HG02588 (cell line): ENCODE results near the gene ATP9B.
"Not testable (repeated sequence)": the region's sequence is repeated elsewhere in the genome, so short reads cannot be mapped to it uniquely, and the experiment has no call there.

Experiments
- ATAC-seq: cut with Tn5 transposase; IDR thresholded peaks from one replicate; pipeline ENCODE4 v1.9.1; 2021; ENCODE audit warnings: mild to moderate bottlenecking, moderate library complexity; ENCODE audit not compliant: unreplicated experiment

ATP9B gene

DNA sequence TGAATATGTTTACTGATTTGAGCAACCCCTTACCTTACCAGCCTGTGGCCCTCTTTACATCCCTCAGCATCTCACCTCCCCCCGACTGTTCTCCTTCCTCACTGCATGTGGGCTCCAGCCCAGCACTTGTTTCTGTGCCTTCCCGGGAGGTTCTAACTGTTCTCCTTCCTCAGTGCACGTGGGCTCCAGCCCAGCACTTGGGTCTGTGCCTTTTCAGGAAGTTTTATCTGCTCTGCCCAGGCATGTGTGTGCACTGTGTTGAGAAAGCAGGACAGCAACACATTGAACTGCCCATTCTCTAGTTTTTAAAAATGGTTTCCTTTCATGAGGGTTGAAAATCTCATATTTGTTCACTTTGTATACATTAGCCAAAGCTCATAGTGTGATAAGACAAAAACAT, 158.4 kb downstream of the ATP9B start:
- ATAC-seq, result no peak

- ATAC-seq, result no peak
These were observed 160.2 kb downstream of the ATP9B start for GRCh38 chr18:79229431-79229830.

DNA sequence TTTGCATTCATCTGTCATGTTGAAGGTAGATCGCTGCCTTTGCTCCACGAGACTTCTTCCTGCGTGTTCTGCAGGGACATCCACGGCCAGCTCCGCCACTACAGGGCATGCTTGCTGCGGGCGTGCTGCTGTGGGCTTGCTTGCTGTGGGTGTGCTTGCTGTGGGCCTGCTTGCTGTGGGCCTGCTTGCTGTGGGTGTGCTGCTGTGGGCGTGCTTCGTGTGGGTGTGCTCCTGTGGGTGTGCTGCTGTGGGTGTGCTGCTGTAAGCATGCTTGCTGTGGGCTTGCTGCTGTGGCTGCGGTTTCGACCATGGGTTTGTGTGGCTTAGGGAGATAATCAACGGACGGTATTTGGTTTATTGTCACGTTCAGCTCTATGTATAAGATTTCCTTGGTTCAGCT, 165.2 kb downstream of the ATP9B start:
- ATAC-seq, result no peak

GRCh38 chr18:79239631-79240030, 170.4 kb downstream of the ATP9B start:
- ATAC-seq, result no peak

DNA sequence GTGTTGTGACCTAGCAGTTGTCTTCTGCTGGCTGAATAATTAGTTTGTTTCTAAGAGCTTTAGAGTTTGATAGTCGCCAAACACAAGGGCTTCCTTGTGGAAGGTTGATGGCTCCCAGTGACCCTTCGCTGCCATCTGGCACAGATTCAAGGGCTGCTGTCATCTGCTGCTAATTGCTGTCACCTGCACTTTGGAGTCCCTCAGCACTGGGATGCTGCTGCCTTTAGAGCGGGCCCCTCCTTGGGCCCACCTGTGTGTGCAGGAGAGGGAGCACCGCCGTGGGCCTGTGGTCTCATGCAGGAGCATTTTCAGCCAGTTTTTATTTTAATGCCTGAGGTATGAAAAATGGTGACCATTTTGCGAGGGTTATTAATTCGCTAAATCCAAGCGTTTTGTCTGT, 172.6 kb downstream of the ATP9B start:
- no peak for ATAC-seq

DNA sequence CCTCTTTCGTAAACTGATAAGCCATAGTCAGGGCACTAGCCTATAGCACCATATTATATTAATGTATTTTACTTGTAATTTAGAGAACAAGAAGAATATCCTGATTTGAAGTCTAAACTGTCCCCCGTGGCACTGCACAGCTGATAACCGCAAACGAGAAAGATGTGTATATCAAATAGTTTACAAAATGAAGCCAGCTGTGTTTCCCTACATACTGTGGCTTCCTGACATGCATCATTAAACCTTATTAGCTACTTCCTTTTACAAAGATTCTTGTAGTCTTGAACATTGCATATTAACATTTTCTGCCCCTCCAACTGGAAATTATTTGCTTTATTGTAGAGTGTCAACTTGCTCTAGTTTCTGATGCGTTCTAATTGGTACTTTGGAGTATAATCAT, 173.1 kb downstream of the ATP9B start:
- ATAC-seq, result no peak

- ATAC-seq, result no peak
These were observed 176.4 kb downstream of the ATP9B start for GRCh38 chr18:79245517-79246001.

DNA sequence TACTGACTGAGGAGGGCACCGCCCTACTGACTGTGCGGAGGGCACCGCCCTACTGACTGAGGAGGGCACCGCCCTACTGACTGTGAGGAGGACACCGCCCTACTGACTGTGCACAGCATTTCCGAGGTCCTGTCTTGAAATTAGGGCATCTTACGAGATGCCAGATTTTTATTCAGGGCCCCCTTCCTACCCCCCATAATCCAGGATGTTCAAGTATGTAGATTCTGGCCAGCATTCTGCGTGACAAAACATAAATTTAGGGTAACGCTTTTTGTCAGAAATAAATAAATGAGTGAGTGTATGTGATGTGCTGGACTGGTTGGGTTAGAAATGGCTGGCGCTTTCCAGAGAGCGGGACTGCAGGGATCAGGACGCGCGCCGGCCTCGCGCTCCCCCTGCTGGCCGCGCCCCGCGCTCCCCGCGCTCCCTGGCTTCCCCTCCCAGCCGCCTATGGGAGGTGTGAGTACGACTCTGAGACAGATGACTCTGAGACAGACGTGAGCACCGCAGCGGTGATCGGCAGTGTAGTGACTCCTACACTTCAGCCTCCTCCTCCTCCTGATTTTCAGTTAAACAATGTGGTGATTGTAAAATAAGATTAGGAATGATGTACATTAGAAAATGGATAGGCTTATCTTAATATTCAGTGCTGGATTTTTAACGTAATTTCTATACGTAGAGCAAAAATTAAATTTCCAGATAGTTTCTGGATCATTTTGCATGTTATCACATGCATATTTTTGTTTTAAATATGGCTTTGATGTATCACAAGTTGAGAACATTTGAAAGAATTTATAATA, 177.3 kb downstream of the ATP9B start:
- ATAC-seq, result peak; percentile 99

- no peak for ATAC-seq
These were observed 179.4 kb downstream of the ATP9B start for GRCh38 chr18:79248495-79249060.

DNA sequence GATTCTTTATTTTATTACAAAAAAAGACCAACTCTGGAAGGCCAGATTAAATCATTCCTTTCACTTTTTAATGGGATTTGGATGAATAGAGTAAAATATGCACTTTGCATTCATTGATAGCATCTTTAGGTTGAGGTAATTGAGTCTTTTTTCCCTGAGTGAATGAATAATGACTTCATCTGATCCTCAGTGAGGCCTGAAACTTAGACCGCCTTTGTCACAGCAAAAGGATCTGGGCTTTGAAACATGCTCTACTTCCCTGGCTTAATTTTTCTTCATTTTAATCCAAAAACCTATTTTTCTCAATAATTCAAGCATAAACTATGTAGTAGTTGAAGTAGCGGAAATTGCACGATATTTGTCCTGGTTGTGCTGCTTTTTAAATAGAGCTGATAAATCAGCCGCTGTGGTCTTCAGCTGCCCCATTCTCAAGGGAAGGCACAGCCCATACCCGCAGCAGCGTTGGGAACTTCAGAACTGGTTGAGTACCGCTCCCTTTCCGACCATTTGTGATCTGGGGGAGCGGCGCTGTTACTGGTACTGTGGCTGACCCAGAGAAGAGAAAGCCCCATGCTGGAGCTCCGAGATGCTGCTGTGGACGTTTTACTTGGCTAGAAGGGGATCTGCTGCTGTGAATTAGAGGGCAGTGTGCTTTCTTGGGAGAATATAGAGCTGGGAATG, 181.2 kb downstream of the ATP9B start:
- no peak for ATAC-seq

DNA sequence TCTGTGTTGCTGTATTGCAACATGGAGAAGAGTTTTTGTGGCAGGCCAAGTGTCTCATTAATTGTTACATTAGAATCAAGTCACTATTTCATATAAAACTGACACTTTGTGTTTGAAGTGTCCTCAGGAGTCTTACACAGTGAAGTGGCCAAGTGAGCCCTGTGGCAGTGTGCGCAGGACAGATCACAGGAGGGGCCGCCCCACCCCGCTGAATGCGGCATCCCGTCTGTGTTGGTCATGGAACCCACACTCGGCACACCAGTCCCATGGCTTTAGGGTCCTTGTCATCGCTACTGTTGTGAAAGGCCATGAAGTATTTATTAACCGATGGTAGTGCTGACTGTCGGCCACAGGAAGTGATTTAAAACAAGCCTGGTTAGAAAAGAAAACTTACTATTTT, 181.8 kb downstream of the ATP9B start:
- no peak for ATAC-seq

GRCh38 chr18:79252904-79253633, 183.9 kb downstream of the ATP9B start:
- peak; percentile 74 for ATAC-seq

DNA sequence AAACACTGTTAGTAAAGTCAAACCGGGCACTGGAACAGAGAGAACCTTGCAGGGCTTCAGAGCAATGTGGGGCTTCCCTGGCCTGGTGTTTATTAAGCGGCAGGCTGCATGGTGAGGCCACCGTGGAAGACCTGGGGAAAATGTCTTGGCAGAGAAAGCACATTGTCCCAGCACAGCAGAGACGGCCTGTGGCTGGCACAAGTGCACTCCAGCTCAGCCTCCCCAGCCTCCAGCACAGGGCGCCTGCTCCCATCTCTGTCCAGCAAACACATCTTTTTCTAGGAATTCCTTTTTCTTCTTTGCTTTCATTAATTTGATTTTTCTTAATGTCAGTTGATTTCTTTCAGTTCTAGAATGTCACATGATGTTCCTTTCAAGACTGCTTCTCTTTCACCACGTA, 188.3 kb downstream of the ATP9B start:
- no peak for ATAC-seq

- peak; percentile 77 for ATAC-seq
These were observed 189.3 kb downstream of the ATP9B start for GRCh38 chr18:79258447-79258846.

- no peak for ATAC-seq
These were observed 190.0 kb downstream of the ATP9B start for GRCh38 chr18:79259218-79259617.

DNA sequence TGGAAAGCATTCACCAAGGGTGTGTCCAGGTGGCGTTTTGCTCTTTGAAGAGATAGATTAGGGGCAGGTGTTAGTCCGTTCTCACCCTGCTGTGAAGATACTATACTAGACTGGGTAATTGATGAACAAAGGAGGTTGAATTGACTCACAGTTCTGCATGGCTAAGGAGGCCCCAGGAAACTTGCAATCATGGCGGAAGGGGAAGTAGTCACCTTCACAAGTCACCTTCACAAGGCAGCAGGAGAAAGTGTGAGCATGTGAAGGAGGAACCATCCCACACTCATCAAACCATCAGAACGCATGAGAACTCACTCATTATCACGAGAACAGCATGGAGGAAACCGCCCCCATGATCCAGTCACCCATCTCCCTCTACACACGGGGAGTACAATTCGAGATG, 190.8 kb downstream of the ATP9B start:
- ATAC-seq, result no peak

- ATAC-seq, result no peak
These were observed 191.3 kb downstream of the ATP9B start for GRCh38 chr18:79260510-79260909.

DNA sequence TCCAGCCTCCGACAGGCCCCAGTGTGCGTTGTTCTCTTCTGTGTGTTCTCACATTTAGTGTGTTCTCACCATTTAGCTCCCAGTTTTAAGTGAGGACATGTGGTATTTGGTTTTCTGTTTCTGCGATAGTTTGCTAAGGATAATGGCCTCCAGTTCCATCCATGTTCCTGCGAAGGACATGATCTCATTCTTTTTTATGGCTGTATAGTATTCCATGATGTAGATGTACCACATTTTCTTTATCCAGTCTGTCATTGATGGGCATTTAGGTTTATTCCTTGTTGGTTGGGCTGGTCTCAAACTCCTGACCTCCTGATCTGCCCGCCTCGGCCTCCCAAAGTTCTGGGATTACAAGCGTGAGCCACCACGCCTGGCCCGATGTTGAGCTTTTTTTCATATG, 195.9 kb downstream of the ATP9B start:
- not testable (repeated sequence) for ATAC-seq

- ATAC-seq, result not testable (repeated sequence)
These were observed 202.6 kb downstream of the ATP9B start for GRCh38 chr18:79271812-79272211.

DNA sequence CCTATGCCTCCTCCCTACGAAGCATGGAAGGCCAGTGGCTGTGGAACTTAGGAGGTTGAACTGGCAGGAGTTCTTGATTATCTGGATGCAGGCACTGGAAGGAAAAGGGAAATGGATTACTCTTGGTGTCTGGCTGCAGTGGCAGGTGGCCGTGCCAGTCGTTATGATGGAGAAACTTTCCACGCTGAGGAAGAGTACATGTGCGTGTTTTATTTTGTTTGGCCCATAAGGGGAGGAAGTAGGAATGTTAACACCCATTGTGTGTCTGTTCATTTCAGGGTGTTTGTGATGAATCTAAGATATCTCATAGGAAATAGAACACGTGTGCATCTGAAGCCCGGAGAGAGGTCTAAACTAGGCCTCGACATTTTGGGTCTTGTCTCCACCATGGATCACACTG, 203.7 kb downstream of the ATP9B start:
- ATAC-seq, result no peak

- no peak for ATAC-seq
These were observed 205.6 kb downstream of the ATP9B start for GRCh38 chr18:79274823-79275222.
